GM21515 (cell line): ENCODE measurements around the gene CDK17.
A peak's percentile ranks its signal among the peaks of the same experiment; 100 is the strongest.
"Not testable (repeated sequence)": the region's sequence is repeated elsewhere in the genome, so short reads cannot be mapped to it uniquely, and the experiment has no call there.

Source experiments
- ATAC-seq: cut with Tn5 transposase; IDR thresholded peaks from one replicate; pipeline ENCODE4 v1.9.1; 2021; ENCODE audit not compliant: unreplicated experiment

The CDK17 gene

DNA sequence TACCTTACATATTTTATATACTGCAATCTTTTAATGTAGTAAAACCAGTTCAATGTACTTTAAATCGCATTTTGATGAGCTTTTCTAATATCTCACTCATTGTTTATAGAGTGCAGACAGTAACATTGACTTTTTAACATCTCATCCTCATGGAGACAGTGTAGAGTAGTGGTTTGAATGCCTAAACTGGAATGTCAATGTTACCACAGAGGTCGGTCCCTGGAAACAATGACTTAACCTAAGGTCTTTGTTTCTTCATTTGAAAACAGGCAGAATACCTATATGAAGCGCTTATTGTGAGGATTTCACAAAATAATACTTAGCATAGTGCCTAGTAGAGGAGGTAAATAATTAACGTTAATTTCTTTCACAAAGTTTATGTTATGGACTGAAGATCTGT, 5.0 kb downstream of the CDK17 start:
- no peak for ATAC-seq

DNA sequence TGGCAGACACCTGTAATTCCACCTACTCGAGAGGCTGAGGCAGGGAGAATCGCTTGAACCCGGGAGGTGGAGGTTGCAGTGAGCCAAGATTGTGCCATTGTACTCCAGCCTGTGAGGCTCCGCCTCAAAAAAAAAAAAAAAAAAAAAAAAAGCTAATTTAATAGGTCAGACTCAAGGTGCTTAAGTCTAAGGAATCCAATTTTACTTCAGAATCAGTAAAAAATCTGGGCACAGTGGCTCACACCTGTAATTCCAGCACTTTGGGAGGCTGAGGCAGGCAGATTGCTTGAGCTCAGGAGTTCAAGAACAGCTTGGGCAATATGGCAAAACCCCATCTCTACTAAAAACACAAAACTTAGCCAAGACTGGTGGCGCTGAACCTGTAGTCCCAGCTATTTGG, 7.0 kb downstream of the CDK17 start:
- not testable (repeated sequence) for ATAC-seq

DNA sequence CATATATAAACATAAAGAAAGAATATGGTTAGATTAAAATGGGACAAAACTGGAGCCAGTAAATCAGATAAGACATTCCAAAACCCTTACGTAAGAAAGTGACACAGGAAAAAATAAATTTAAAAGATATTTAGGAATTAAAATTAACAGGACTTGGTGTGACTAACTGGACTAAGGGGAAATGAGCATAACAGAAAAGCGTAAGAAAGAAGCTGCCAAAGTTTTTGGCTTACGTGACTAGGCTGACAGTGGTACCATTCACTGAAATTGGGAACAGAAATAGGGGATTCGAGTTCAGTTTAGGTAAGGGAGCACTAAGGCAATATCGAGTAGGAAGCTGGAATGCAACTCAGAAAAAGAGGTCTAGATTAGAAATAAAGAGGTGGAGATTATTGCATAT, 7.8 kb downstream of the CDK17 start:
- ATAC-seq, result no peak

DNA sequence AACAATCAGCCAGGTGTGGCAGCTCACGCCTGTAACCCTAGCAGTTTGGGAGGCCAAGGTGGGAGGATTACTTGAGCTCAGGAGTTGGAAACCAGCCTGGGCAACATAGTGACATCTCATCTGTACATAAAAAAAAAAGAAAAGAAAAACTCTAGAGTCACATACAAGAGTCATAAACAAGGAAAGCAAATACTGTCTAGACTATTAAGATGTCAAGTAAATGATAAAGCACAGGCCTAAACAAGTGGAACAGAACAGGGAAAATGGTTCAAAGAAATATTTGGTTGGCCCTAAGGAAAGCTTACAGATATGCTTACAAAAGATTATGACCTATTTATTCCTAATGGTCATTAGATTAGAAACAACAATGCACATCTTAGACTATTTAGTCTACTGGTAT, 12.3 kb downstream of the CDK17 start:
- no peak for ATAC-seq

DNA sequence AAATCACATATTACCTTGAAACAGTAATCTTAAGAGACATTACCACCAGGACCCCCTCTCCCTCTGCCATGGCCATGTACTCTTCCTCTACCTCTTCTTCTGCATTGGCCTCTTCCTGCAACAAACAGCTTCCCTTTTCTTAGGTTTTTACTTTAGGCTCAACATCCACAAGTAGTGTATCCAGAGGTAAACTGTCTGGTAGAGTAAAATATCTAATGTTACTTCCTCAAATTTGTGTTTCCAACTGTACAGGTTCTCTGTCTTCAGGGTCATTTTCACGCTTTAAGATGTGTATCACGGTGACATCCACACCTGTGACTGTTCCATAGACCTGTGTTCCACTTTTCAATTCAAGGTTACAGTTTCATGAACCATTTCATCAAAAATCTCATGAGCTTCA, 13.4 kb downstream of the CDK17 start:
- no peak for ATAC-seq

DNA sequence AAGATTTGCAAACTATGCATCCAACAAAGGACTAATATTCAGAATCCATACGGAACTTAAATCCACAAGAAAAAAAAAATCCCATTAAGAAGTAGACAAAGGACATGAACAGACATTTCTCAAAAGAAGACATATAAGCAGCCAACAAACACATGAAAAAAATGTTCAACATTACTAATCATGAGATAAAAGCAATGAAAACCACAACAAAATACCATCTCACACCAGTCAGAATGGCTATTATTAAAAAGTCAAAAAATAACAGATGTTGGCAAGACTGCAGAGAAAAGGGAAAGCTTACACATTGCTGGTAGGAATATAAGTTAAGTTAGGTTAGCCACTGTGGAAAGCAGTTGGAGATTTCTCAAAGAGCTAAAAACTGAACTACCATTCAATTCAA, 16.2 kb downstream of the CDK17 start:
- ATAC-seq, result no peak

DNA sequence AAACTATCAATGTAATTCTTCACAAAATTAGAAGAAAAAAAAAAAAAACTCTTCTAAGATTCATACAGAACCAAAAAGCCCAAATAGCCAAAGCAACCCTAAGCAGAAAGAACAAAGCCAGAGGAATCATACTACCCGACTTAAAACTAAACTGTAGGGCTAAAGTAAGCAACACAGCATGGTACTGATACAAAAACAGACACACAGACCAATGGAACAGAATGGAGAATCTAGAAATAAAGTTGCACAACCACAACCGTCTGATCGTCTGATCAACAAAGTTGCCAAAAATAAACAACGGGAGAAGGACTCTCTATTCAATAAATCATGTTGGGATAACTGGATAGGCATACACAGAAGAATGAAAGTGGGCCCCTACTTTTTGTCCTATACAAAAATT, 16.9 kb downstream of the CDK17 start:
- ATAC-seq, result no peak

DNA sequence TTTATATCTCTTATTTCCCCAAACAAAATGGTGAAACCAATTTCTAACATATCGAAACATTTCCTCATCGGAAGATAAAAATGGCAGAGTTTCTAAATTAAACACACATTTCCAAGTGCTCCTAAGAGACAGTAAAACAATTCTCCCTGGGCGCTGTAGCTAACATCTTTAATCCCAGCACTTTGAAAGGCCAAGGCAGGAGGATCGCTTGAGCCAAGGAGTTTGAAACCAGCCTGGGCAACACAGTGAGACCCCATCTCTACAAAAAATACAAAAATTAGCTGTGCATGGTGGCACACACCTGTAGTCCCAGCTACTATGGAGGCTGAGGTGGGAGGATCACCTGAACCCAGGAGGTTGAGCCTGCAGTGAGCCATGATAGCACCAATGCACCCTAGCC, 20.5 kb downstream of the CDK17 start:
- not testable (repeated sequence) for ATAC-seq

DNA sequence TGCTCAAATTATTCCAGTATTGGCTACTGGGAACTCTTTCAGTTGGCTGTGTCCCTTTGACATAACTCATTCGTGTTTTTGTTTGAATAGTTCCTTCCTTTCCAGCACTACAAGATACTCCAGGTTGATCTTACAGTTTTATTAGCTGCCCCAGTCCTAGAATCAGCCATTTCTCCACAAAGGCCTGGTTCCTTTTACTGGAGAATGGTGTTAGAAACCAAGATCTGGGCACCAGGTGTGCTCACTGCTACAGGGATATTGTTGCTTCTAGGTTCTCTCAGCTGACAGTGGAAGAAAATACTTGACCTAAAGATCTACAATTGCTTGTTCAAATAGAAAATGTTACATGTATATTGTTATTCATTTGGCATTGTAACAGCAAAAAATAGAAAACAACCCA, 21.9 kb downstream of the CDK17 start:
- peak; percentile 16 for ATAC-seq

DNA sequence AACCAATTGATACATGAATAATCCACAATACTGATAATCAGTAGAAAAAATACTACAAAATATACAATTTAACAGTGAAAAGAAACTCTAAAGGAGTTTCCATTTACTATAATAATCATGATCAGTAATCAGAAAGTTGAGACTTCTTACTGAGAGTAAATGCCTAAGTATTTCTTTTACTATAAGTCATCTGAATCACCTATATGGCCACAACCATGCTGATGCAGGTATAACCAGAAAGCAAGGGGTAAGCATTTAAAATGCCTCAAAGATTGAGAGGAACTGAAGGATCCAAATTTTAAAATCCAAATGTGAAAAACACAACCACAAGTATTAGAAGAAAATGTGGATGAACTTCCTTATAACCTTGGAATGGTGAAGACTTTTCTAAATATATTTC, 23.4 kb downstream of the CDK17 start:
- ATAC-seq, result no peak

DNA sequence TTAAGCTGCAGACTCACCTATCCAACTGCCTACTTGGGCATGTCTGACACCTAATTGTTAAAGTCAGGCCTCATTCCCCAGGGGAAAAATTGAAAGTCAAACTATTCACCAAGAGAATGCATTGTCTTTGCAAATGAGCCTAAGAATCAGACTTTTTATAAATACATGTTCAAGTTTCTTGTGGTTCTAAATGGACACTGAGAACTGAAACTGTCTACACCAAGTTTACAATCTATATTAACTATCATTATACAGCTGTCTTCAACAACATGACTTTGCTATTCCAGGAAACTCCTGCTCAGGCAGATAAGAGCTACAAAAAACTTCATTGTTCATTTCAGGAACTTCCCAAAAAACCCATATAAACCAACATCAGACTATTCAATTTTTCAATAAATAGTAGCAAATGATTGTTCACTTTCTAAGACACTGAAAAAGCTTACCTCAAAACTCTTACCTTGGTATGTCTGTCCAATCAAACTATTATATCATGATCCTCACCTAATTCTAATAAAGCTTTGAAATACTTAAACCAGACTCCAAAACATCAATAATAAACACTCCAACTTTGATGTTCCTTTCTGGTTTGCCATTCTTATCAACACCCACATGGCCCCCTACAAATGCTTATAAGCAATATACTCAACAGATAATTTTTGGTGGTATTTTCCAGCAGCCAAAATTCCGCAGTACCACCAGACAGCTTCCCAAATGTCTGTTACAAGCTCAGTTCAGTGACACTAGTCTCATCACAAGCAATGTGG, 24.2 kb downstream of the CDK17 start:
- no peak for ATAC-seq

DNA sequence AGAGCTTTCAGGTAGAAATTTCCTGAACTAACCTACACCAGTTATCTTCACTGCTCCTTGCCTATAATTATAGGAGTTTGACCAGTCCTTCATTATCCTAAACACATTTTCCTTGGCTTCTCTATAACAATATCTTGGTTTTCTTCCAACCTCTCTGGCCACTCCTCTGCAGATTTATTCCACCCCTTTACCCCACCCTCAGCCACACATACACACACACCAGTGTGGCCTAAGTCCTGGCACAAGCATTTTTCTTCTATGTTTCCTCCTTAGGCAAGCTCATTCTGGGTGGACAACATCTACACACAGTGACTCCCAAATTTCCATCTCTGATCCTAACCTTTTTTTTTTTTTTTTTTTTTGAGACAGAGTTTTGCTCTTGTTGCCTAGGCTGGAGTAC, 25.1 kb downstream of the CDK17 start:
- ATAC-seq, result no peak

DNA sequence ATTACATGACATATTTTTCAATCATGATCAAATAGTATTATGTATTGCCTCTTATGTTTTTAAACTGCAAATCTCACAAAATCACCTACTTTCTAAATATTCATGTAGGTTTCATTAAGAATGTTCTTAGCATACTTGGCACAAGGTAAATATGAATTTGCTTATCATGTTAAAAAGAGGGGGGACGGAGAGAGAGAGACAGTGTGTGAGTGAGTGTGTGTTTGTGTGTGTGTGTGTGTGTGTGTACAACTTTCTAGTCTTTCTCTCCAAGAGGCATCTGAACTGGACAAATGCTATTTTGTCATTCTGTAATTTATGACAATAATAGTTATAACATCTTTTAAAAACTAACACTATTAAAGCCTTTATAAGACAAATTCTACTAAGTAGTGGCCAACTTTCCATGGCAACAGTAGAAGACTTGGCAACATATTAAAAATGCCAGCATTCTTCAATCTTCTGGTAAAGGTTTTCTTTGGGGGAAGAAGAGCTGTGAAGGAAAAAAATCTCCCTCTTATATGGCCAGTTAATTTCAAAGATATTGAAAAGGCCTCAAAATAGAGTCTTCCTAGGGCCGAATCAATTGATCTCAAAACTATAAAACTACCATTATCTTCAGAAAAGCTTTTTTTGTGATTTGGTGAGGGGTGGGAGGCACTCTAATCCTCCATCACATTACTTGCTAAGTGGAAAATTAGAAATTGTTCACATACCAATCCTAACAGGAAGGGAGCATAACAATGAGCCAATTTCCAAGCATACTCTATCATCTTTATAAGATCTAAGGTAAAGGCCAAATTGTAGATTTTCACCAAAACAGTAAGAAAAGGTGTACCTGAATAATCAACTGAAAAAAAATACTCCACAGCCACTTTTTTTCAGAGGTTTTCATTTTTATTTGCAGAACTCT, 28.2 kb downstream of the CDK17 start:
- no peak for ATAC-seq

DNA sequence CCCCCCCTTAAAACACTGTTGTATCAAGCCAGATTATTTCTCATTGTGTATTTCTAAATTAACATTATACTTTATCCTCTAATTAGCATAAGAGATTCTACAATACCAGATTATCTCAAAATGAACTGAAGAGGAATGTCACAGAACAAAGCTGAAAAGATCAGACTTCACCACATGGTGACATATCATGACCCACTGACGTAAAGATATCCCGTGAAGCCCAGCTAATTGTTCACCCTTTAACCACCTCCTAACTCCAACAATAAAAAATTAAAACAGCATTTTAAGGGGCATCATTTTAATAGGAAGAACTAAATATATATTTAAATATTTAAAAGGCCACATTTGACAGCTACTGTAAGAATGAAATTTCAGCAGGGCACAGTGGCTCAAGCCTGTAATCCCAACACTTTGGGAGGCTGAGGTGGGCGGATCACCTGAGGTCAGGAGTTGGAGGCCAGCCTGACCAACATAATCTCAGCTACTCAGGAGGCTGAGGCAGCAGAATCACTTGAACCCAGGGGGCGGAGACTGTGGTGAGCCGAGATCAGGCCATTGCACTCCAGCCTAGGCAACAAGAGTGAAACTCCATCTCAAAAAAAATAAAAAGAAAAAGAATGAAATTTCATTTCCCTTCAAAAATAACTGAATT, 29.0 kb downstream of the CDK17 start:
- ATAC-seq, result no peak

DNA sequence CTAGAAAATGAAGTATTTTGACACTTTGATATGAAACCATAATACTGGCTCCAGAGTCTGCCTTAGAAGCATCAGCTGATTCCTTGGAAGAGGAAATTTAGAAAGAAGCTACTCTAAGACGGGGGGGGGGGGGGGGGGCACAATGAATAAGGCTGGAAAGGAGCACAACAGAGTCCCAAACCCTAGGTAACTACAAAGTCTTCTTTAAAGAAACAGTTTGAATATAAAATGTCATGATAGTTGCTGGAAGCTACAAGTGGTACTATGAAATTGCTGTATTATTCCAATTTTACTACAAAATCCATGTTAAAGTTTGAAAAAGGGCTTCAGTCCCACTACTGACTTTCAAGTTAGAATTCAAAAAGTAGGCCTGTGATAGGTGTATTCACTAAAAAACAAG, 31.6 kb downstream of the CDK17 start:
- ATAC-seq, result no peak

DNA sequence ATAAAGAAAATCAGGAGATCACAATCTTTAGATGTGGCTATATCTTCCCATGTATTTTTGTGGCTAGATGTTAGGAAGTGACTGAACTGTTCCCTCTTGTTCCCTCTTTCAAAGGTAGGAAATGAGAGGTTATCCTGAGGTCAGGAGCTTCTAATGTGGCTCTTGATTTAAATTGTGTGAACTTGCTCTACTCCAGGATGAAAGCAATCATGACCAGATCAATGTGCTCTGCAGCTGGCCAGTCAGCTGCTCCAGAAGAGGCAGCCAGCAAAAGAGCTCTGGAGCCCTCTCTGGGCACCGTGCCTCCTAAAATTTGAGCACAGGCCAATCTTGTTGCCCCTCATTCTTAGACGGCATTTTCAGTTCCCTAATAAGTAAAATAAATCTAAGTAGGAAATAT, 32.0 kb downstream of the CDK17 start:
- ATAC-seq, result no peak

DNA sequence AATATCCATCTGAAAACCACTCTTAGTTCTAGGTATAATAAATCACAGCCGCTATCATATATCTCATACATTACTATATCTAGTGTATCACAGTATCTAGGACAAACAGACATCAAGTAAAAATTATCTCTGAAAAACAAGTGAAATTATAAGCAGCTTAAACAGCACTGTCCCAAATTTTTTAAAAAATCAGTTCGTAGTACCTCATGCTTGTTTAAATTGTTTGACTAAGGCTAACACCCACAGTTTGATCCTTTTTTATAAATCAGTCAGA, 33.9 kb downstream of the CDK17 start:
- no peak for ATAC-seq

DNA sequence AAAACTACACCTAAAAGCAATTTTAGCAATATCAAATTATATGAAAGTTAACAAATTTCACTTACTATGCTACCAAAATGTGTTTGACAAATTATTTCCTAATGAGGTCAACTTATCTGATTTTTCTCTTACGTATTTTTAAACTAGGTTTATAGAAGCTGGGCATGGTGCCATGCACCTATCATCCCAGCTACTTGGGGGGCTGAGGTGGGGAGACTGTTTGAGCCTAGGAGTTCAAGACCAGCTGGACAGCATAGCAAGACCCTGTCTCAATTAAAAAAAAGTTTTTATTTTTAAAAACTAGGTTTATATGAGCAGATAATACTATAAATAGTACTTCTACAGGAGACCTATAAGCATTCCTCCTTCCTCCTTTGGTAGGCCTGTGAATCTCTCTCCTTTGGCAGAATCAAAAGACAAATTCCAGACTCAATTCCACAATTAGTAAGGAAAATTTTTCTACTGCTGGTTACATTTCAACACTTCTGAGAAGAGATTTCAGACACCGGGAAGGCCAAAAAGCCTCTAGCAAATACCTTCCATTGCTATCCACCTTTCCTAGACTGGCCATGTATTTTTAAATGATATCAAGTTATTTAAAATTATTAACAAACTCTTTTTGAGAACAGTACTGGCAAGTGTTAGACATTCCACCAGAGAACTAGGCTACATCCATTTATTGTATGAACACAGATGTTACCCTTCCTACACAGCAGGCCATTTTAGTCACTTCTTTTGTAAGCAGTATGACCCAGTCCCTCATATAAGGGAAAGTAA, 34.4 kb downstream of the CDK17 start:
- no peak for ATAC-seq

DNA sequence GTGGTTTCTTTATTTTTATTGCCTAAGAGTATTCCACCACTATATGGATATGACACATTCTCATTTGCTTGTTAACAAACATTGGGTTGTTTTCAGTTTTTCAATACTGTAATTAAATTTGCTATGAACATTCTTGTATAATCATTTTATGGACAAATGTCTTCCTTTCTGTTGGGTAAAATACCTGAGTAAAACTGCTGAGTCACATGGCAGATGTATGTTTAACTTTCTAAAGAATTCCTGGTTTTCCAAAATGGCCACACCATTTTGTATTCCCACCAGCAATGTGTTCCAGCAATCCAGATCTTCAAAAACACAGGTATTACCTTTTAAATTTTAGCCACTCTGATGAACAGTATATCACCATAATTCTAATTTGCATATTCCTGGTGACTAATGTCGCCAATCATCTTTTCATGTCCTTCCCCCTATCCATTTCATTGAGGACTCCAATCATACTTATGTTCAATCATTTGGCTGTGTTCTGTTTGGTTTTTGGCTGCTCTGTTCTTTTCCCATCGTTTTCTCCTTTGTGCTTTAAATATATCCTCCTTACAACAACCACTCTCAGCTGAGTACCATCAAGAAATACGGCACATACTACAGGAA, 36.0 kb downstream of the CDK17 start:
- no peak for ATAC-seq

DNA sequence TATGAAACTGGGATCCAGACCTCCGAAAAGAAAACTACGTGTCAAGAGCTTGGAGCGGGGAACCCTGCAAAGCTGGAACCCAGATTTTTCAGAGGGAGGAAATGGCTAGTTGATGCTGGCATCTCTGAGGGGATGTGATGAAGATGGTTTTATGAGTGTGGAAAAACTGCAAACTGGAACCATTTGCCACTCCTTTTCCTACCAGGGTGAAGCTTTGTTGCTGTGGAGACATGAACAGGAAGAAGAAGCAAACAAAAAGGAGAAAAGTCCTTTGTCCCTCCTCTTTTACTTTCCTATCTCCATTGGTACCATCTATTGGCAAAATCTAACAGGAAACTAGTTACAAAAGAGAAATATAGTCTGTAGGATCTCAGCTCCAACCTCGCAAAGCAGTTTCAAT, 39.2 kb downstream of the CDK17 start:
- no peak for ATAC-seq

DNA sequence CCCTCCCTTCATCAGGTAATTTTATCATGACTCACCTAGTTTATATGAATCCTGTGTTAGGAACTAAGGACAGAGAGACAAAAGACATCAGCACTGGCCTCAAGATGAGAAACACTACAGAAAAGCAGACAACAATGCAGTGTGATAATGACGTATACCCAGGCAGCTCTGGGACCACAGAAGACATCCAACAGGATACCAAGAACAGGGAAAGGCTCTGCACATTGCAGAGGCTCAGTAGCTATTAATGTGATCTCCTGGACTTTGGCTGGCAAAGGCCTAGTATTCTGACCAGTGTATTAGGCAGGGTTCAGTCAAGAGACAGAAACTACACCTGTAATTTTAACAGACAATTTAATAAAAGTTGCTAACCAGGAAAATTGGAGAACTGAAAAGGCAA, 39.7 kb downstream of the CDK17 start:
- ATAC-seq, result no peak
